Measurements from ENCODE around the gene WDR72. TPM values are rescaled to one million over a fixed set of nuclear protein-coding genes. Genes with fewer than 3 reads are reported as not detected.
"Not testable (repeated sequence)": the region's sequence is repeated elsewhere in the genome, so short reads cannot be mapped to it uniquely, and the experiment has no call there.

Gene WDR72
- total RNA-seq, 1 donor from 2014 or later: 2.3 TPM

GRCh38 chr15:53713218-53713617 lies 46.2 kb downstream of the WDR72 start:
- DNase-seq (ENCODE audit: low read depth): no peak

GRCh38 chr15:53710906-53711305 lies 48.6 kb downstream of the WDR72 start:
- peak overlapping the region; percentile 27 for H3K4me3 ChIP-seq (ENCODE audit: low read depth, low read length)
- TF ChIP-seq CTCF (conservative IDR thresholded peaks at IDR 0.05; ENCODE audit: low read depth, low read length): no peak
- no peak for DNase-seq (ENCODE audit: low read depth)

More at GRCh38 chr15:53713218-53713617, 46.2 kb downstream of the WDR72 start:
- no peak for TF ChIP-seq CTCF (conservative IDR thresholded peaks at IDR 0.05; ENCODE audit: low read depth, low read length)
- H3K4me3 ChIP-seq (ENCODE audit: low read depth, low read length): no peak overlapping the region

- DNase-seq (ENCODE audit: low read depth): no peak
- no peak for TF ChIP-seq CTCF (conservative IDR thresholded peaks at IDR 0.05; ENCODE audit: low read depth, low read length)
Measured at GRCh38 chr15:53709821-53710220, 49.6 kb downstream of the WDR72 start.

GRCh38 chr15:53695365-53695764 lies 64.1 kb downstream of the WDR72 start:
- no peak for DNase-seq (ENCODE audit: low read depth)
- TF ChIP-seq CTCF (conservative IDR thresholded peaks at IDR 0.05; ENCODE audit: low read depth, low read length): no peak

More at GRCh38 chr15:53709821-53710220, 49.6 kb downstream of the WDR72 start:
- H3K4me3 ChIP-seq (ENCODE audit: low read depth, low read length): no peak overlapping the region

GRCh38 chr15:53694476-53694874 lies 65.0 kb downstream of the WDR72 start:
- H3K4me3 ChIP-seq (ENCODE audit: low read depth, low read length): peak overlapping the region; percentile 5
- TF ChIP-seq CTCF (conservative IDR thresholded peaks at IDR 0.05; ENCODE audit: low read depth, low read length): no peak
- DNase-seq (ENCODE audit: low read depth): no peak

More at GRCh38 chr15:53695365-53695764, 64.1 kb downstream of the WDR72 start:
- H3K4me3 ChIP-seq (ENCODE audit: low read depth, low read length): no peak overlapping the region

- no peak for DNase-seq (ENCODE audit: low read depth)
- peak overlapping the region; percentile 5 for H3K4me3 ChIP-seq (ENCODE audit: low read depth, low read length)
- no peak for TF ChIP-seq CTCF (conservative IDR thresholded peaks at IDR 0.05; ENCODE audit: low read depth, low read length)
Measured at GRCh38 chr15:53693729-53694475, 65.6 kb downstream of the WDR72 start.

- H3K4me3 ChIP-seq (ENCODE audit: low read depth, low read length); DNase-seq (ENCODE audit: low read depth): not testable (repeated sequence)
Measured at GRCh38 chr15:53684162-53684561, 75.3 kb downstream of the WDR72 start.
